GM23338 (cell line): Measurements from ENCODE around the gene MLLT10. TPM values are rescaled to one million over a fixed set of nuclear protein-coding genes. Genes with fewer than 3 reads are reported as not detected.

Experiments
- ATAC-seq: fragments of 200-7000 bp; cut with Tn5 transposase; 3 replicates; pipeline ENCODE4 v1.9.1; 2020
- DNase-seq: peaks from one replicate; pipeline ENCODE4 v3.0.0-alpha.2; 2015; ENCODE audit warnings: low spot score
- H2AFZ ChIP-seq: fragments of 200-600 bp; sonication (generic); 2 replicates; pipeline ENCODE4 v1.8.0; 2016; ENCODE audit warnings: antibody characterized with exemption, mild to moderate bottlenecking, moderate library complexity
- H3F3A ChIP-seq: fragments of 200-600 bp; sonication (generic); replicated peaks from 2 replicates; pipeline ENCODE4 v1.8.0; 2017; ENCODE audit warnings: antibody characterized with exemption, mixed run types, low read depth
- H3K27ac ChIP-seq: fragments of 200-600 bp; sonication (generic); 2 replicates; pipeline ENCODE4 v1.6.1; 2016; ENCODE audit warnings: low read depth
- H3K27me3 ChIP-seq: fragments of 200-600 bp; sonication (generic); 2 replicates; pipeline ENCODE4 v1.8.0; 2016; ENCODE audit warnings: mild to moderate bottlenecking, mixed run types, moderate library complexity; ENCODE audit not compliant: insufficient read depth
- H3K36me3 ChIP-seq: fragments of 200-600 bp; sonication (generic); 2 replicates; pipeline ENCODE4 v1.8.0; 2016; ENCODE audit warnings: mild to moderate bottlenecking; ENCODE audit not compliant: insufficient read depth
- H3K4me1 ChIP-seq: fragments of 200-600 bp; sonication (generic); 2 replicates; pipeline ENCODE4 v1.8.0; 2016; ENCODE audit warnings: mild to moderate bottlenecking, moderate library complexity; ENCODE audit not compliant: insufficient read depth
- H3K4me2 ChIP-seq: fragments of 200-600 bp; sonication (generic); 2 replicates; pipeline ENCODE4 v1.7.1; 2017; ENCODE audit warnings: mixed run types
- H3K4me3 ChIP-seq: fragments of 200-600 bp; sonication (generic); 2 replicates; pipeline ENCODE4 v1.6.1; 2016; ENCODE audit warnings: mixed run types
- H3K79me2 ChIP-seq: fragments of 200-600 bp; sonication (generic); replicated peaks from 2 replicates; pipeline ENCODE4 v1.8.0; 2017; ENCODE audit warnings: mild to moderate bottlenecking; ENCODE audit not compliant: insufficient read depth
- H3K9me2 ChIP-seq: fragments of 200-600 bp; sonication (generic); 2 replicates; pipeline ENCODE4 v1.8.0; 2017; ENCODE audit not compliant: insufficient read depth
- H4K20me1 ChIP-seq: fragments of 200-600 bp; sonication (generic); replicated peaks from 2 replicates; pipeline ENCODE4 v1.8.0; 2017; ENCODE audit warnings: mild to moderate bottlenecking; ENCODE audit not compliant: insufficient read depth
- H3K27ac Mint-ChIP-seq: 2 replicates; pipeline ENCODE4 v1.8.0; 2020; ENCODE audit warnings: inconsistent platforms, mild to moderate bottlenecking, moderate library complexity, mixed read lengths
- H3K27me3 Mint-ChIP-seq: 3 replicates; pipeline ENCODE4 v1.8.0; 2022; ENCODE audit warnings: low read depth, mild to moderate bottlenecking, moderate library complexity, mixed read lengths, inconsistent platforms; ENCODE audit not compliant: insufficient read depth, poor library complexity
- H3K36me3 Mint-ChIP-seq: 3 replicates; pipeline ENCODE4 v1.8.0; 2021; ENCODE audit warnings: low read depth, mild to moderate bottlenecking, inconsistent platforms, moderate library complexity, mixed read lengths
- H3K4me1 Mint-ChIP-seq: 3 replicates; pipeline ENCODE4 v1.8.0; 2020; ENCODE audit warnings: mild to moderate bottlenecking, inconsistent platforms, mixed read lengths
- H3K4me3 Mint-ChIP-seq: 3 replicates; pipeline ENCODE4 v1.8.0; 2021; ENCODE audit warnings: moderate library complexity, mild to moderate bottlenecking, inconsistent platforms, mixed read lengths
- H3K9me3 Mint-ChIP-seq: 3 replicates; pipeline ENCODE4 v1.8.0; 2020; ENCODE audit warnings: moderate library complexity, mild to moderate bottlenecking, inconsistent platforms, mixed read lengths
- ETS1 ChIP-seq: IDR thresholded peaks from 2 replicates; pipeline ENCODE4 v1.6.1; 2016; ENCODE audit warnings: antibody characterized with exemption
- EZH2 ChIP-seq: fragments of 200-600 bp; sonication (generic); IDR thresholded peaks from one replicate; pipeline ENCODE4 v1.8.0; 2017; ENCODE audit warnings: antibody characterized with exemption, mild to moderate bottlenecking, low read depth; ENCODE audit not compliant: unreplicated experiment
- ZNF462 ChIP-seq: fragments of 250-450 bp; sonication (Bioruptor Pico); IDR thresholded peaks from 2 replicates; pipeline ENCODE4 v1.5.0; 2020; ENCODE audit warnings: mild to moderate bottlenecking, moderate library complexity
- polyA plus RNA-seq: library from polyadenylated mRNA; unstranded; fragments of >200 nt; fragmentation: Nextera tagmentation; extraction: Ambion mirVana; gene quantifications from 2 replicates; pipeline ENCODE4 v1.2.1, GENCODE V29; 2016
- total RNA-seq: library from RNA; depleted of rRNA; stranded (reverse); fragments of >200 nt; shearing (Covaris generic); gene quantifications from 2 replicates; pipeline ENCODE4 v1.2.3, GENCODE V29; 2014
- TF ChIP-seq, protein P1 (sequence below): IDR thresholded peaks from one replicate; pipeline ENCODE4 v1.6.1; 2018; ENCODE audit warnings: antibody characterized with exemption; ENCODE audit not compliant: unreplicated experiment

The MLLT10 gene
- total and polyA plus RNA-seq, 2 experiments from 2014 or later = 28.8 to 55.4 TPM

GRCh38 chr10:21498377-21498776, 35.7 kb upstream of the MLLT10 start:
- Mint-ChIP-seq H3K27ac (no peak overlapping the region), H3K4me1 (peaks cover 64% of the 10 kb centered on the region), H3K27me3 (peaks cover 55% of the 10 kb centered on the region), H3K4me3 (peak overlapping the region; percentile 81), H3K9me3 (no peaks in the 10 kb centered on the region), H3K36me3 (peaks cover 2% of the 10 kb centered on the region)
- DNase-seq (no peak), ATAC-seq (no peak)
- no peaks in the 10 kb centered on the region for H3K36me3 ChIP-seq
- no peaks in the 10 kb centered on the region for H3K9me2 ChIP-seq
- H3K4me2 ChIP-seq = peak overlapping the region; percentile 78
- H4K20me1 ChIP-seq = no peaks in the 10 kb centered on the region
- H3F3A ChIP-seq = peaks cover 14% of the 10 kb centered on the region; the same call in 1 of the 2 replicates
- peaks cover 4% of the 10 kb centered on the region; the same call in 1 of the 2 replicates for H3K79me2 ChIP-seq
- H3K27me3 ChIP-seq = peaks cover 78% of the 10 kb centered on the region
- H3K27ac ChIP-seq = no peak overlapping the region
- peak overlapping the region; percentile 76; the same call in 1 of the 2 replicates for H3K4me3 ChIP-seq
- H2AFZ ChIP-seq = no peak overlapping the region
- H3K4me1 ChIP-seq = peaks cover 56% of the 10 kb centered on the region
- TF ChIP-seq ZNF462 (CRISPR knock-in tag) (no peak), EZH2 (peak; percentile 65), ETS1 (no peak)

GRCh38 chr10:21498986-21499385, 35.0 kb upstream of the MLLT10 start:
- H4K20me1 ChIP-seq = no peaks in the 10 kb centered on the region
- Mint-ChIP-seq H3K4me1 (peaks cover 65% of the 10 kb centered on the region), H3K27me3 (peaks cover 50% of the 10 kb centered on the region), H3K9me3 (no peaks in the 10 kb centered on the region), H3K27ac (no peak overlapping the region), H3K36me3 (no peaks in the 10 kb centered on the region; the same call in 2 of the 3 replicates), H3K4me3 (peak overlapping the region; percentile 63)
- H3K36me3 ChIP-seq = no peaks in the 10 kb centered on the region
- TF ChIP-seq, protein P1, sequence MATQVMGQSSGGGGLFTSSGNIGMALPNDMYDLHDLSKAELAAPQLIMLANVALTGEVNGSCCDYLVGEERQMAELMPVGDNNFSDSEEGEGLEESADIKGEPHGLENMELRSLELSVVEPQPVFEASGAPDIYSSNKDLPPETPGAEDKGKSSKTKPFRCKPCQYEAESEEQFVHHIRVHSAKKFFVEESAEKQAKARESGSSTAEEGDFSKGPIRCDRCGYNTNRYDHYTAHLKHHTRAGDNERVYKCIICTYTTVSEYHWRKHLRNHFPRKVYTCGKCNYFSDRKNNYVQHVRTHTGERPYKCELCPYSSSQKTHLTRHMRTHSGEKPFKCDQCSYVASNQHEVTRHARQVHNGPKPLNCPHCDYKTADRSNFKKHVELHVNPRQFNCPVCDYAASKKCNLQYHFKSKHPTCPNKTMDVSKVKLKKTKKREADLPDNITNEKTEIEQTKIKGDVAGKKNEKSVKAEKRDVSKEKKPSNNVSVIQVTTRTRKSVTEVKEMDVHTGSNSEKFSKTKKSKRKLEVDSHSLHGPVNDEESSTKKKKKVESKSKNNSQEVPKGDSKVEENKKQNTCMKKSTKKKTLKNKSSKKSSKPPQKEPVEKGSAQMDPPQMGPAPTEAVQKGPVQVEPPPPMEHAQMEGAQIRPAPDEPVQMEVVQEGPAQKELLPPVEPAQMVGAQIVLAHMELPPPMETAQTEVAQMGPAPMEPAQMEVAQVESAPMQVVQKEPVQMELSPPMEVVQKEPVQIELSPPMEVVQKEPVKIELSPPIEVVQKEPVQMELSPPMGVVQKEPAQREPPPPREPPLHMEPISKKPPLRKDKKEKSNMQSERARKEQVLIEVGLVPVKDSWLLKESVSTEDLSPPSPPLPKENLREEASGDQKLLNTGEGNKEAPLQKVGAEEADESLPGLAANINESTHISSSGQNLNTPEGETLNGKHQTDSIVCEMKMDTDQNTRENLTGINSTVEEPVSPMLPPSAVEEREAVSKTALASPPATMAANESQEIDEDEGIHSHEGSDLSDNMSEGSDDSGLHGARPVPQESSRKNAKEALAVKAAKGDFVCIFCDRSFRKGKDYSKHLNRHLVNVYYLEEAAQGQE = no peak
- TF ChIP-seq EZH2 = peak; percentile 34
- H3K27me3 ChIP-seq = peaks cover 77% of the 10 kb centered on the region
- H3K9me2 ChIP-seq = no peaks in the 10 kb centered on the region
- no peak overlapping the region for H3K27ac ChIP-seq
- H3K79me2 ChIP-seq = peaks cover 4% of the 10 kb centered on the region; the same call in 1 of the 2 replicates
- H3F3A ChIP-seq = peaks cover 14% of the 10 kb centered on the region; the same call in 1 of the 2 replicates
- H2AFZ ChIP-seq = no peak overlapping the region
- no peak for ATAC-seq
- peak; percentile 45 for DNase-seq
- peak overlapping the region; percentile 76 for H3K4me3 ChIP-seq
- peaks cover 57% of the 10 kb centered on the region for H3K4me1 ChIP-seq
- peak overlapping the region; percentile 78 for H3K4me2 ChIP-seq
